ENCODE data around the gene TMEM69.
"Not testable (repeated sequence)": the region's sequence is repeated elsewhere in the genome, so short reads cannot be mapped to it uniquely, and the experiment has no call there.

TMEM69 gene

DNA sequence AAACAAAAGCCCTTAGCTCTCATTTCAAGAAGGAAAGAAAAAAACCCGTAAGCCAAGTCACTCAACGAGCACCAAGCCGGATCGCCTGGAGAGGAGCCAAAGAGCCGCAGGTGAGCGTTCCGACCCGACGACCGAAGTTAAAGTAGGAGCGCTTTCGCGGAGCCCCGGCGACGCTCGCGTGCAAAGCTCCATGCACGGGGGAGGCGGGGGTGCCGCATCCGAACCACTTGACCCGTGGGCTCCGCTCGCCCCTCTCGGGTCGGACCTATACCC, 2.0 kb upstream of the TMEM69 start:
- Histone ChIP-seq H3K4me3 (replicated peaks; ENCODE audit: insufficient read depth, low read length) (peak overlapping the region; percentile 97), H3K27me3 (ENCODE audit: insufficient read depth, poor library complexity, severe bottlenecking) (no peaks in the 10 kb centered on the region), H3K27ac (replicated peaks) (peak overlapping the region; percentile 100)
- TF ChIP-seq SPI1 (IDR thresholded peaks at IDR 0.05; ENCODE audit: borderline replicate concordance, low read depth) = no peak
- TF ChIP-seq, protein P1, sequence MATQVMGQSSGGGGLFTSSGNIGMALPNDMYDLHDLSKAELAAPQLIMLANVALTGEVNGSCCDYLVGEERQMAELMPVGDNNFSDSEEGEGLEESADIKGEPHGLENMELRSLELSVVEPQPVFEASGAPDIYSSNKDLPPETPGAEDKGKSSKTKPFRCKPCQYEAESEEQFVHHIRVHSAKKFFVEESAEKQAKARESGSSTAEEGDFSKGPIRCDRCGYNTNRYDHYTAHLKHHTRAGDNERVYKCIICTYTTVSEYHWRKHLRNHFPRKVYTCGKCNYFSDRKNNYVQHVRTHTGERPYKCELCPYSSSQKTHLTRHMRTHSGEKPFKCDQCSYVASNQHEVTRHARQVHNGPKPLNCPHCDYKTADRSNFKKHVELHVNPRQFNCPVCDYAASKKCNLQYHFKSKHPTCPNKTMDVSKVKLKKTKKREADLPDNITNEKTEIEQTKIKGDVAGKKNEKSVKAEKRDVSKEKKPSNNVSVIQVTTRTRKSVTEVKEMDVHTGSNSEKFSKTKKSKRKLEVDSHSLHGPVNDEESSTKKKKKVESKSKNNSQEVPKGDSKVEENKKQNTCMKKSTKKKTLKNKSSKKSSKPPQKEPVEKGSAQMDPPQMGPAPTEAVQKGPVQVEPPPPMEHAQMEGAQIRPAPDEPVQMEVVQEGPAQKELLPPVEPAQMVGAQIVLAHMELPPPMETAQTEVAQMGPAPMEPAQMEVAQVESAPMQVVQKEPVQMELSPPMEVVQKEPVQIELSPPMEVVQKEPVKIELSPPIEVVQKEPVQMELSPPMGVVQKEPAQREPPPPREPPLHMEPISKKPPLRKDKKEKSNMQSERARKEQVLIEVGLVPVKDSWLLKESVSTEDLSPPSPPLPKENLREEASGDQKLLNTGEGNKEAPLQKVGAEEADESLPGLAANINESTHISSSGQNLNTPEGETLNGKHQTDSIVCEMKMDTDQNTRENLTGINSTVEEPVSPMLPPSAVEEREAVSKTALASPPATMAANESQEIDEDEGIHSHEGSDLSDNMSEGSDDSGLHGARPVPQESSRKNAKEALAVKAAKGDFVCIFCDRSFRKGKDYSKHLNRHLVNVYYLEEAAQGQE (IDR thresholded peaks at IDR 0.05; ENCODE audit: insufficient replicate concordance, low read depth) = peak; percentile 19
- DNase-seq (ENCODE audit: low read depth in 1 of 2, low spot score in 1 of 2) = peak in 1 of 2 experiments; percentile 57

- TF ChIP-seq CTCF (IDR thresholded peaks at IDR 0.05; ENCODE audit: insufficient read depth, low read length) (no peak), GABPA (IDR thresholded peaks at IDR 0.05; ENCODE audit: low read depth) (no peak), POLR2AphosphoS5 (IDR thresholded peaks at IDR 0.05; ENCODE audit: low read depth) (peak; percentile 41; the same call in 1 of the 2 replicates), SPI1 (IDR thresholded peaks at IDR 0.05; ENCODE audit: borderline replicate concordance, low read depth) (no peak)
- TF ChIP-seq, protein P1 (IDR thresholded peaks at IDR 0.05; ENCODE audit: insufficient replicate concordance, low read depth) = peak; percentile 28
- peak within 1 kb of the TSS; percentile 100 for H3K27ac ChIP-seq (replicated peaks)
- H3K4me3 ChIP-seq (replicated peaks; ENCODE audit: insufficient read depth, low read length) = peak within 1 kb of the TSS; percentile 97
- DNase-seq (ENCODE audit: low read depth in 1 of 2, low spot score in 1 of 2) = peak; percentile 96 to 98
- no peaks in the 10 kb centered on the region for H3K27me3 ChIP-seq (ENCODE audit: insufficient read depth, poor library complexity, severe bottlenecking)
Measured at GRCh38 chr1:45686288-45687013, 1.5 kb upstream of the TMEM69 start, which contains the start of gene GPBP1L1. Gene GPBP1L1 (minus strand): TSS chr1:45686533. CDS start chr1:45659087, 27,446 bp downstream.

DNA sequence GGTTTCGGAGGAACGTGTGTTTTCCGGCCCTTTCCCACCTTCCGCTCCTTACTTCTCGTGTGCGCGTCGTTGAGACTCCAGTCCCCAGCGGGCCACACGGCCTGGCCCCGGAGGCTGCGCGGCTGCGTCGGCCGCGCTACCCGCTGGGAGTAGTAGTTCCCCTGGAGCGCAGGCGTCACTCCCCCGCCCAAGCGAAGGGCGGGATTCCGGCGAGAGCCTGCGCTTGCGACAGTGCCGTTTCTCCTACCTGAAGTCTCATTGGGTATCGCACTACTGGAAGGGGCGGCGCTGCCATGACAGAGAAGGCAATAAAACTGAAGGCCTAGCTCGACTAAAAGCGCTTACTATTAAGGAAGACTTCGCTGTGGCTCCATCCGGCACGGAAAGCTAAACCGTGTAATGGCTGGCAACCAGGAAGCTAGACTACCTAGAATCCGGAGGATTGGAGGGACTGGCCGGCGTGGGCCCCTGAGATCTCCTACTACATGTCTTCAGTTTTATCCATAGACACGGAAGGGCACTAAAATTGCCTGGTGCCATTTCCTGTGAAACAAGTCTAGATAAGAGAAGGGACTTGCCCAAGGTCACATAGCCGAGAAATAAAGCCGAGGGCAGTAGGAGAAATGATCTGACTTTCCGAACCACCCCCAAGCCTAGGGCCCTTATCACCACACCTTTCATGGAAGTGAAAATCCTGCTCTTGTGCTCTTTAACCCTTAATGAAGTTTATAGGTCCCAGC, 797 bp upstream of the TMEM69 start:
- Histone ChIP-seq H3K27me3 (ENCODE audit: insufficient read depth, poor library complexity, severe bottlenecking) (no peaks in the 10 kb centered on the region), H3K27ac (replicated peaks) (peak overlapping the region; percentile 100), H3K4me3 (replicated peaks; ENCODE audit: insufficient read depth, low read length) (peak overlapping the region; percentile 97)
- DNase-seq (ENCODE audit: low read depth in 1 of 2, low spot score in 1 of 2) = peak; percentile 98 to 99
- TF ChIP-seq GABPA (IDR thresholded peaks at IDR 0.05; ENCODE audit: low read depth) (peak; percentile 49; the same call in 1 of the 2 replicates), POLR2AphosphoS5 (IDR thresholded peaks at IDR 0.05; ENCODE audit: low read depth) (peak; percentile 96), SPI1 (IDR thresholded peaks at IDR 0.05; ENCODE audit: borderline replicate concordance, low read depth) (no peak), CTCF (IDR thresholded peaks at IDR 0.05; ENCODE audit: insufficient read depth, low read length) (no peak)
- TF ChIP-seq, protein P1 (IDR thresholded peaks at IDR 0.05; ENCODE audit: insufficient replicate concordance, low read depth) = peak; percentile 65

DNA sequence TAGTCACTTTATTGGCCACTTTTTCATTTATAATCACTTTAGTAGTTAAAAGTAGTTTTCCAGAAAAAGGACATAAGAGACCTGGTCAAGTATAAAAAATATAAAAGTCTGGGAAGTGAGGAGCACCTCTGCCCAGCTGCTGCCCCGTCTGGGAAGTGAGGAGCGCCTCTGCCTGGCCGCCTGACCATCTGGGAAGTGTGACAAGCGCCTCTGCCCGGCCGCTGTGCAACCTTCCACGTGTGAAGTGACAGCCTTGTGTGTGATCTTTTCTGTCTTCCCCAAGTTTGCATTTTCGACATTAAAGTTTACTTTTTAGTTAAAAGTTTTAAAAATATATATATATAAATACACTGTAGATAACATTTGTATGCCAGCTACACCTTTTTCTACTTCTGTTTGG, 5.8 kb downstream of the TMEM69 start:
- DNase-seq (ENCODE audit: low read depth in 1 of 2, low spot score in 1 of 2); H3K27me3 ChIP-seq (ENCODE audit: insufficient read depth, poor library complexity, severe bottlenecking); H3K27ac ChIP-seq (replicated peaks); H3K4me3 ChIP-seq (replicated peaks; ENCODE audit: insufficient read depth, low read length): not testable (repeated sequence)
